ENCODE measurements around the gene IFITM10.
A peak's percentile ranks its signal among the peaks of the same experiment; 100 is the strongest.
"Not testable (repeated sequence)": the region's sequence is repeated elsewhere in the genome, so short reads cannot be mapped to it uniquely, and the experiment has no call there.

Gene IFITM10

DNA sequence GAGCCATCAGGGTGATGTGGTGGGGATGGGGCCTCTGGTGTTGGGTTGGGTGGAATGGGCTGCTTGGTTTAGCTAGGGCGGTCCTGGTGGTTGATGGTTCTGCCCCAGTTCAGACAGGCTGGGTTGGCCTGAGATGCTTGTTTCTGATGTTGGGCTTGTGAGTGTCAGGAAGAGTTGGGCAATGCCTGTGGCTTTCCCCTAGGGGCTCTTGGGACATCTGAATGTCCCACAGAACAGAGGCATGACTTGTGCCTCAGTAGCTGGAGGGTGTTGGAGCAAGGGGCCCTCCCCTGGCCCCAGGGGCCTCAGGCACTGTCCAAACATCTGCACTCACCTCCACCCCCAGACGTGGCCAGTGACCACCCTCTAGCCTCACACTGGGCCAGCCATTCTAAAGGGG lies 27.3 kb upstream of the IFITM10 start:
- DNase-seq = peak; percentile 72

DNA sequence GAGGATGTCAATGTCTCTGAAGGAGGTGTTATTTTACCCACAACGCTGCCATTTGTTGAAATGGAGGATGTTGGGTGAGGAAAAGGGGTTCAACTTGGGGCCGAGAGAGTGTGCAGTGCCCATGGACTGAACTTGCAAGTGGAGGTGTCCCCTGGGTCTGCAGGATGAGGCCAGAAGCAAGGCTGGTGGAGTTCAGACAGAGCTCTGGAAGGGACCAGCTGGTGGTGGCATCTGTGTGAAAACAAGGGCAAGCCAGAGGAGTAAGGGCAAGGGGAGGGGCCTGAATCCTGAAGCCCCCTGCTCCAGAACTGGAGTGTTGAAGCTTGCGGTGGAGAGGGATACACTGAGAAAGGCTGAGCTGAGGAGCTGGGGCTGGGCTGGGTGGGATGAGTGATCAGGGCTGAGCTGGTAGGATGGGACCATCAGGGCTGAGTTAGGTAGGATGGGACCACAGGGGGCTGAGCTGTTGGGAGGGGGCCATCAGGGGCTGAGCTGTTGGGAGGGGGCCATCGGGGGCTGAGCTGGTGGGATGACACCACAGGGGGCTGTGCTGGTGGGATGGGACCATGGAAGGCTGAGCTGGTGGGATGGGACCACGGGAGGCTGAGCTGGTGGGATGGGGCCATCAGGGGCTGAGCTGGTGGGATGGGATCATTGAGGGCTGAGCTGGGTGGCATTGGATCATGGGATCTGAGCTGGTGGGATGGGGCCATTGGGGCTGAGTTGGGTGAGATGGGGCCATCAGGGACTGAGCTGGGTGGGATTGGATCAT lies 26.7 kb upstream of the IFITM10 start:
- no peak for DNase-seq

DNA sequence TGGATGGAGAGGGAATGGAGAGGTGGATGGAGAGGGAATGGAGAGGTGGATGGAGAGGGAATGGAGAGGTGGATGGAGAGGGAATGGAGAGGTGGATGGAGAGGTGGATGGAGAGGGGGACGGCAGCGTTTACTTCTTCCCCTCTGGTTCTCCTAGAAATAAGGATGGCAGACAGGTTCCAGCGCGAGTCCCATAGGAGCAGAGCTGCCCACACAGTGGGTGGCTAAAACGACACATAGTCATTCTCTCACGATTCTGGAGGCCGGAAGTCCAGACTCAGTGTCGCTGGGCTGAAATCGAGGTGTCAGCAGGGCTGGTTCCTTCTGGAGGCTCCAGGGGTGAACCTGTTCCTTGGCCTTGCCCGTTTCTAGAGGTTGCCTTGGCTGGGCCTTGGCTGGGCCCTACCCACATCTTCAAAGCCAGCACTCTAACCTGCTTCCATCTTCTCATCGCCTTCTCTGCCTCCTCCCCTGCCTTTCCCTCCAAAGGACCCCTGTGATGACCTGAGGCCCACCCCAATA lies 26.0 kb upstream of the IFITM10 start:
- no peak for DNase-seq

DNA sequence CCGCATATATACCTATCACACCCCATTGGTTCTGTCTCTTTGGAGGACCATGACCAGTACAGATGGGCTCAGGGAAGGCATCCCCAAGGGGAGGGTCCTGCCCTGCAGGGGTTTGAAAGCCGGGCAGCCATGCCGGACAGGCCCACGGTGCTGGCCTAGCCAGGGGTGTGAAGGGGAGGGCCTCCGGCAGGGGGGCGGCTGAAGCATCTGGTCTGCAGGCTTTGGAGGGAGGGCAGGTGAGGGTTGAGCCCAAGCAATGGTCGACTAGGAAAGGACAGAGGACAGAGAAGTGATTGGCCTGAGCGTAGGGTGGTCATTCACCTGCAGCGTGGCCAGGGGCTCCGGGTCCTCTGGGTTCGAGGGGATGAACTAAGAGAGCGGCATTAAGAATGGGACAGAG lies 24.5 kb upstream of the IFITM10 start:
- DNase-seq = no peak

DNA sequence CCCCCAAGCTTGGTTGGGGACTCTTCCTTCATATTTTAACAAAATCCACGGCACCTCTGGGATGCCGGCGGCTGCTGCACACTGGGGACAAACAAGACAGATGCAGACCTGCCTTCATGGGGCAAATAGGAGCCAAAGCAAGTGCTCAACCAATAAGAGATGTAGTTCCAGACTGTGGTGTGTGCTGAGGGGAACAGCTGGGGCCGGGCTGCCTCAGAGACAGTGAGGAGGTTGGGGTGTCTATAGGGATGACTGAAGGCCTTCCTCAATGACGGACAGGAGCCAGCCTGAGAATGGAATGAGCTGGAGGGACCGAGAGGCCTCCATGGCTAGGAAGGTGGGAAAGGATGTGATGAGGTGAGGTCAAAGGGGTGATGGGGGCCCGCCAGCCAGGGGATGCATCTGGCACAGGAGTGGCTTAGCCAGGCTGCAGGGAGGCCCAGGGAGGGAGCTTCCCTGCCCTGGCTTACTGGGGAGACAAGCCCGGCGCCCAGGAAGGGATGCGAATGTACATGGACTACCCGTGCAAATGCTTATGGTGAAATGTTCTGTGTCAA lies 23.7 kb upstream of the IFITM10 start:
- no peak for DNase-seq

DNA sequence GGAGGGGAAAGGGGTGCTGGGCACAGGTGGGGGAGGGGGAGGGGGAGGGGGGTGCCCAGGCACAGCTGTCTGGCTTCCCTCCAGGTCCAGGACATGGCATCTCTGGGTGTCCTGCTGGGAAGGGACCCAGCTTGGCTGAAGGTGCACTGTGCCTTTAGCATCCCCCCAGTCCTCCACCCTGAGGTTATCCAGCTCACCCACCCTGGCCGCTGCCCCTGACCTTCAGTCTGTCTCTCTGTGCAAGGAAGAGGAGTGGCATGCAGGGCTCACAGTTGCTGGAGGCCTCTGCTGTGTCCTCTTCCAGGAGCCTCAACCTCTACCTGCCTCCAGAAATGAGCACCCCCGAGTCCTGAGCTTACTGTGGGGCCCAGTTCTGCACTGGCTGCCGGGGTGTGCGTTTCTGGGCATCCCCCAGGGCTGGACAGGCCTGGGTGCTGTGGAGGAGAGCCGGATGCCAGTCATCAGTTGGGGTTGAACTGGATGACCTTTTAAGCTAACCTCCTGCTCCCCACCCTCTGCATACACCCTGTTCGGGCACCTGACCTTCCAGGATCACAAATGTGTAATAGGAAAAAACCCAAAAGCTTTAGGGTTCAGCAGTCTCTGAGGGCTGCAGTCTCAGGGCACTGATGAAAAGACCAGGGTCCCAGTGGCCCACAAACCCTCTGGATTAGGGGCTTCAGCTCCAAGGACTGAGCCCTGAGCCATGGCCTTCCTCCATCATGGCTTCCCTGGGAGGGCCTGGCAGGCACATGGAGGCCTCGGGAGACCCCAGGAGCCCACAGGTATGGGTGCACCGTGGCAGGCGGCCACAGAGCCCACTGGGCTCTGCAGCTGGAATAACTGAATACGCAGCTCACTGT lies 23.0 kb upstream of the IFITM10 start:
- no peak for DNase-seq

DNA sequence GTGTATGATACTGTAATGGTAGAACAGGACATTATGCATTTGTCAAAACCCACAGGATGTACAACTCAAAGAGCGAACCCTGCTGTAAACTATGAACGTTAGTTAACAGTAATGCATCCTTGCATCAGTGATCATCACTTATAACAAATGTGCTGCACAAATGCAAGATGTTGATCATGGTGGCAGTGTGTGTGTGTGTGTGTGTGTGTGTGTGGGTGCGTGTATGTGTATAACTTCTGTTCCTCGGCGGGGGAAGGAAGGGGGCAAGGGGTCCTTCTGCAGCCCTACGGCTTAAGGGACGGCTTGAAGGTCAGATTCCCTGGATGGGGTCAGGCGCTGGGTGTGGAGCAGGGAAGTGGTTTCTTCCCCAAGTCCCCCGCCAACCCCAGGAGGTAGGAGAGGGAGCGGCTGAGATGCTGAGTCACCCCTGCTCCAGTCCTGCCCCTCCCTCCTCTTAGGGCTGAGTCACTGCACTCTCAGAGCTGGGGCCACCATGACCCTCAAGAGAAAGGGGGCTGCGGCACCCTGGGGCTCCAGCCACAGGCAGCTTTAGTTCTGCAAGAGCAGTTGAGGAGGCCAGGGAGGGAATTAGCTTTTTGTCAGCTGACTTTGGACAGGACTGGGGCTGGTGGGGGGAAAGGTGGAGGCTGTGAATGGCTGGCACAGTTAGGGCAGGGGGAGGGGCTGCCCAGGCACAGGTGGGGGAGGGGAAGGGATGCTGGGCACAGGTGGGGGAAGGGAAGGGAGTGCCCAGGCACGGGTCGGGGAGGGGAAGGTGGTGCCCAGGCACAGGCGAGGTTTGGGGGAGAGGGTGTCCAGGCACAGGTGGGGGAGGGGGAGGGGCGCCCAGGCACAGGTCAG lies 22.1 kb upstream of the IFITM10 start:
- peak; percentile 97 for DNase-seq

DNA sequence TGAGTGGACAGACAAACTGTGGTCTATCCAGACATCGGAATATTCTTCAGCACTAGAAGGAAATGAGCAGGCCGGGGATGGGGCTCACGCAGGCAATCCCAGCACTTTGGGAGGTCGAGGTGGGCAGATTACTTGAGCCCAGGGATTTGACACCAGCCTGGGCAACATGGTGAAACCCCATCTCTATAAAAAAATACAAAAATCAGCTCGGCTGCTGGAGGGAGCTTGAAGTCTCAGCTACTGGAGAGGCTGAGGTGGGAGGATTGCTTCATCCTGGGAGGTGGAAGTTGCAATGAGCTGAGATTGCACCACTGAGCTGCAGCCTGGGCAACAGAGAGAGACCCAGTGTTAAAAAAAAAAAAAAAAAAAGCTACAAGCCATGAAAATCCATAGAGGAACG lies 21.3 kb upstream of the IFITM10 start:
- DNase-seq = peak; percentile 68

DNA sequence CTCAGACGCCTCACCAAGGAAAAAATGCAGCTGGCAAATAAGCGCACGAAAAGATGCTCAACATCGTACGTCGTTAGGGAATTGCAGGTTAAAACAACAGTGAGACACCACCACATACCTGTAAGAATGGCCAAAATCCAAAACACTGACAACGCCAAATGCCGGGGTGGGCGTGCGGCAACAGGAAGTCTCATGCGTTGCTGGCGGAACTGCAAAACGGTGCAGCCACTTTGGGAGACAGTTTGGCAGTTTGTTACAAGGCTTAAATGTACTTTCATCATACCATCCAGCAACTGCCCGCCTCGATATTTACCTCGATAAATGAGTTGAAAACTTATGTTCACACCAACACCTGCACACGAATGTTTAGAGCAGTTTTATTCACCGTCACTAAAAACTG lies 20.9 kb upstream of the IFITM10 start:
- peak; percentile 41 for DNase-seq

DNA sequence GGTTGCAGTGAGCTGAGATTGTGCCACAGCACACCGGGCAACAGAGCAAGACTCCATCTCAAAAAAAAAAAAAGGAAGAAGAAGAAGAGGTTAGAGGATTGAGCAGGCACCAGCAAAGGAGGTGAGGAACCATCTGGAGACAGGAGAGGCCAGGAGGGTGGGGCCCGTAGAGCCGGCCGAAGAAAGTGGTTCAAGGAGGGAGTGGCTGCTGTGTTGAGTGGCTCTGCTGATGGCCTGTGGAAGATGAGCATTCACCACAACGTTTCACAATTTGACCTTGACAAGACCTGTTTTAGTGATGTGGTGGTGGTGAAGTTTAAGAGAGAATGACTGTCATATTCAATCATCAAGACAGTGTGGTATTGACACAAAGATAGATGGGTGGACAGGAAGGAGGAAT lies 20.1 kb upstream of the IFITM10 start:
- DNase-seq = peak; percentile 85

DNA sequence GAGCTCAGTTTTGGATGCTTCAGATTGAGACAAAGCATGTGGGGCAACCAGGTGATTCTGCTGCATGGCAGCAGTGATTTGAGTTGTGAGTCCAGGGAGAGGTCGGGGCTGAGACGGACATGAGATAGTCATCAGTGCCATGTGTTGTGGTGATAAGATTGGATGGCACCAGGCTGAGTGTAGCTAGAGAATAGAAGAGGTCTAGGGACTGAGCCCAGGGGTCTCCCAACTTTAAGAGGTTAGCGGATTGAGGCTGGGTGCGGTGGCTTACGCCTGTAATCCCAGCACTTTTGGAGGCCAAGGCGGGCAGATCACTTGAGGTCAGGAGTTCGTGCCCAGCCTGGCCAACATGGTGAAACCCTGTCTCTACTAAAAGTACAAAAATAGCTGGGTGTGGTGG lies 19.7 kb upstream of the IFITM10 start:
- DNase-seq = no peak

DNA sequence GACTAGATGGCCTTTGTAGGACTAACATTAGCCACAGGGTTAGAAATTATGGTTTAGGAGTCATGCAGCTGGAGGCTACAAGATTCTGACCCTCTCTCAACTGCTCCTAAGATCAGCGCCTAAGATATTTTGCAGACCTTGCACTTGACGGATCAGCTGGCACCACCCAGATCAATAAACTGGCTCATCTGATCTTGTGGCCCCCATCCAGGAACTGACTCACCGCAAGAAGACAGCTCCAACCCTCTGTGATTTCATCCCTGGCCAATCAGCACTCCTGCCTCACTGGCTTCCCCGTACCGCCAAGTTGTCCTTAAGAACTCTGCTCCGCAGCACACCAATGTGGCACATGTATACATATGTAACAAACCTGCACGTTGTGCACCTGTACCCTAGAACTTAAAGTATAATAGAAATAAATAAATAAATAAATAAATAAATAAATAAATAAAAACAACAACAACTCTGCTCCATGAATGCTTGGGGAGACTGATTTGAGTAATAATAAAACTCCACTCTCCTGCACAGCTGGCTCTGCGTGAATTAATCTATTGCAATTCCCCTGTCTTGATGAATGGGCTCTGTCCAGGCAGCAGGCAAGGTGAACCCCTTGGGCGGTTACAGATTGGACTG lies 19.0 kb upstream of the IFITM10 start:
- not testable (repeated sequence) for DNase-seq

DNA sequence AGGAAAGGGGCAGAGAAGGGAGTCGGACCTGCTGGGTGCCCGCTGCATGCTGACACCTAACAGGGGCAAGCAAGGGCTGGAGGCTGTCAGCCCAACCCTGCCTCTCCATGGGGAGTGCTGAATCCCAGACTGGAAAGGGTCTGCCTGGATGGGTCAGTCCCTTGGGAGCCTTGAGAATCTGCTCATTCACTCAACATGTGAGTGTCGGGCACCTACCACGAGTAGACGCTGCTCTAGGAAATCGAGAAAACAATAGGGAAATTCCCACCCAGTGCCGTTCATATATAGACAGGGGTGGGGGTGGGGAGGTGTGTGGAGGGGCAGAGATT lies 17.7 kb upstream of the IFITM10 start:
- DNase-seq = no peak

DNA sequence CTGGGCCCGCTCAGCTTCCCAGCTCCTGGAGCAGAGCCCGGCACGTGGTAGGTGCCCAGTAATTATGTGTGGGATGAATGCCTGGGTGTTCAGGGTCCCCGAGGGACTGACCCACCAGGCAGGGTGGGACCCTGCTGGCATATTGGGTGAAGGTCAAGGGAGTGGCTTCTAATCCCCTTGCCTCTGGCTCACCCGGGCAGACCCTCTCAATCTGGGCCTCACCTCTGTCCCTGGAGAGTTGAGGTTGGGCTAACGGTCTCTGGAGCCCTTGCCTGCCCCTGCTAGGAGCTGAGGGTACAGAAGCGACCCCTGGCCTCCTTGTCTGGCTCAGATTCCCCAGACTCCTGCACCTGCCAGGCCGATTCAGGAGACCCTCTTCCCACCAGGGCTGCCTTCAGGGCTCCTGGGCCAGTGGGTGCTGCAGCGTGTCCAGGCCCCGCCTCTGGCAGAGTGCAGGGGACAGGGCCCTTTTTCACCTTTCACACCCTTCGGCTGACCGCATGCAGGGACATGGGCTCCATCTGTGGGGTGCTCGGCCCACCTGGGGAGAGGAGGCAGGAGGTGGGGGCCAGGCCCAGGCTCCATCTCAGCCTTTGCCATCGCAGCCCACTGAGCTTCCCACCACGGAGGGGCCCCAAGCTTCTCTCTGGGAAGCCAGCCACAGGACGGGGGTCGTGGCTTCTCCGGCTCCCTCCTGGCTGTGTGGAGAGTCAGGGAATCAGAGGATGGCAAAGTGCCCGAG lies 17.2 kb upstream of the IFITM10 start:
- no peak for DNase-seq

DNA sequence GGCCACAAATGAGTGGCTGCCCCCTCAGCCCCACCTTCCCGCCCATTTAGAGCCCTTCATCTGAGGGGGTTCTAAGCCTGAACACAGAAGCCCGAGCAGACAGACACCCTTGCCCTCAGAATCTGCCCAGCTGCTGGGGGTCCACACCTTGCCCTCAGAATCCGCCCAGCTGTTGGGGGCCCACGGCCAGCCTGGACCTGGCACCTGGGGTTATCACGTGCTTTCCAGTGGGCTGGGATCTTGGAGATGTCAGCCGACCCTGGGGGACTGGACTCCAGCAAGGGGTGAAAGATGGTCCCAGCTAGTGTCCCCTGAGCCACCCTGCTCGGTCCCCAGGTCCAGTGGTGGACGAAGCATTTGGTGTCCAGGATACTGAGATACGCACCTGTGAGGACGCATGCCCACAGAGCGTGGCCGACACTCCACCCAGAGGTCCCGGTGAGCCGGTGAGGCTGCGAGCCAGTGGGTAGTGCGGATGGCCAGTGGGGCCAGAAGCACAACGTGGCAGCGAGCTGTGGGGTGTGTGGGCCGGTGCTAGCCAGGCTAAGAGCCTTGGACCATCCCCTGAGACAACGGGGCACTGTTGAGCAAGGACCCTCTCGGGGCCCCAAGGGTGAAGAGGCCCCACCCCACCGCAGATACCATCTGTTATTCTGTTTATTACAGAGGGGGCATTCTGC lies 16.5 kb upstream of the IFITM10 start:
- no peak for DNase-seq

DNA sequence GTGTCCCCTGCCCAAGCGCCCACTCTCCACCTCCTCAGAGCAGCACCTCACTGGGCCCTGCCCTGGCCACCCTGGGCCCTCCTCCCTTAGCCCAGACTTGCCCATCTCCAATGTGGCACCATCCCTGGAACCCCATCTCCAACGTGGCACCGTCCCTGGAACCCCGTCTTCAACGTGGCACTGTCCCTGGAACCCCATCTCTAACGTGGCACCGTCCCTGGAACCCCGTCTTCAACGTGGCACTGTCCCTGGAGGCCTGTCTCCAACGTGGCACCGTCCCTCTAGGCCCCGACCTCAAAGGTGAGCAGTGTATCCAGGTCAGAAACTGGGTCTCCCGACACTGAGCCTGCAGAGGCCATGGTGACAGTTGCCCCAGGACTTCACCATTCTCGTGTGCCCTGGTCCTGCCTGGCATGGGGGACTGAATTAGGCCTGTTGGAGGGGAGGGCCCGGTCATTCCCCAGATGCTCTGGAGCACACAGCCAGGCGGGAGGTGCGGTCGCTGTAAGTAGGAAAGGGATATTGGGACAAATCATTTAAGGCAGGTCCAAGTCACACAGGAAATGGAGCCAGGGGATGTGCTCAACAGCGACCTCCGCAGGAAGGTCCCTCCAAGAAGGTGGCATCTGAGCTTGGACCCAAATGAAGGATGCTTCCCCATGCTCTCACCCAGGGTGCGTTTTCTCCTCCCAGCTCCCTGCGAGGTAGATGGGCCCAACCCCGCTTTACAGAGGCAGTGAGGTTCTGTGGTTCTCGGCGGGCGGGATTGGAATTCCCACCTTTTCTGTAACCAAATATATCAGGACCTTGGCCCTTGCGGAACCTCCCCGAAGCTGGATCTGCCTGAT lies 15.7 kb upstream of the IFITM10 start:
- DNase-seq = no peak

DNA sequence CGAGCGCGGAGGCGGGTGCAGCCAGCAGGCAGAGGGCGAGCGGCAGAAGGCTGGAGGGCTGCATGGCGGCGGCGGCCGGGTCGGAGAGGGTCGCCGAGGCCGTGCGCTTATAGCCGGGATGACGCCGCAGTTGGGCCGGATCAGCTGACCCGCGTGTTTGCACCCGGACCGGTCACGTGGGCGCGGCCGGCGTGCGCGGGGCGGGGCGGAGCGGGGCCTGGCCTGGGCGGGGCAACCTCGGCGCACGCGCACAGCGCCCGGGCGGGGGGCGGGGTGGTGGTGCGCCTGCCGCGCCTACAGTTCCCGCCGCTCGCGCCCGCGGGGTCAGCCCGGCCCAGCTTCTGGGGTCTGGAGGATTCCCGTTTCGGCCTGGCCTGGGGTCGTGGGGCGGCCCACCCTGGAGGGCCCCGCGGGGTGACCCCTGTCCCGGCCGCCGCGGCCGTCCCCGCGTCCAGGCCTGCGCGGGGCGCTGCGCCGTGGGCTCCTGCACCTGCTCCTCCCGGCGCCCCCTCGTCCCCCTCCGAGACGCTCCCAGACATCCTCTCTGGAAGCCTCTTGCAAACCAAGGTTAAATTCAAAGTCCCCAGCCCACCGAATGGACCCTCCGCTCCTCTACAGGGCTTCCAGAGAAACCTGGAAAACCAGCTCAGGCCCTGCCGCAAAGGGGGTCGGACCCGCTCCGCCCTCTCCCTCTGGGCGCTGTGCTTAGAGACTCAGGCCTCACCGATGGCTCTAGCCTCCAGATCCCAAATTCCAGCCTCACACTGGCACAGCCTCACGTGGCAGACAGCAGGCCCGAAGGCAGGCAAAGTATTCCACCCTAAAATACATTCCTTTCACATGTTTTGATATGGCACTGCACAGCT lies 13.6 kb upstream of the IFITM10 start, which contains the start of gene CTSD:
Gene CTSD (minus strand): TSS at position 132 of the 866 bp plus-strand sequence. CDS start 68 bp downstream, at position 64.
- DNase-seq = peak; percentile 59

DNA sequence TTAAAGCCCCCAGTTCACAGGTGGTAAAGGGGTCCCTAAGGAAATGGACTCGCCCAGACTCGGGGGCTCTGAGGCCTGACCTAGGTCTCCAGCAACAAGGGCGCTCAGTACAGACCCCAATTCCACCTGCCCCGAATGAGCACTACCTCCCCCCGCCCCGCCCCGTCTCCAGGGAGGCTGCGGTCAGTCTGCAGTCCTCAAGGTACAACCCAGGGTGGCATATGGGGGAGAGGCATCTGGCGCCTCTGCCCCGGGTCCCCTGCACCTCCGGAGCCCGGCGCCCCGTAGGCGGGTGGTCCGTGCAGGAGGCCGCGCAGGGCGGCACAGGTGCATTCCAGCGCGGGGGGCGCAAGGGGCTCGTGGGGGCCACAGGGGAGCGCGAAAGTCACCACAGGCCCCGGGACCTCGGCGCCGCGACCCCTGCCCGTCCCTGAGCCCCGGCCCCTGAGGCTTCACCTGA lies 13.0 kb upstream of the IFITM10 start:
- DNase-seq = no peak
